SKM-1 (cell line): ENCODE results near the gene FAHD2A.
A peak's percentile ranks its signal among the peaks of the same experiment; 100 is the strongest.
"Not testable (repeated sequence)": the region's sequence is repeated elsewhere in the genome, so short reads cannot be mapped to it uniquely, and the experiment has no call there.

Experiments
- DNase-seq: peaks from one replicate; lab custom pipeline; 2025; ENCODE audit not compliant: unreplicated experiment; lab: John Stamatoyannopoulos, UW

The FAHD2A gene

DNA sequence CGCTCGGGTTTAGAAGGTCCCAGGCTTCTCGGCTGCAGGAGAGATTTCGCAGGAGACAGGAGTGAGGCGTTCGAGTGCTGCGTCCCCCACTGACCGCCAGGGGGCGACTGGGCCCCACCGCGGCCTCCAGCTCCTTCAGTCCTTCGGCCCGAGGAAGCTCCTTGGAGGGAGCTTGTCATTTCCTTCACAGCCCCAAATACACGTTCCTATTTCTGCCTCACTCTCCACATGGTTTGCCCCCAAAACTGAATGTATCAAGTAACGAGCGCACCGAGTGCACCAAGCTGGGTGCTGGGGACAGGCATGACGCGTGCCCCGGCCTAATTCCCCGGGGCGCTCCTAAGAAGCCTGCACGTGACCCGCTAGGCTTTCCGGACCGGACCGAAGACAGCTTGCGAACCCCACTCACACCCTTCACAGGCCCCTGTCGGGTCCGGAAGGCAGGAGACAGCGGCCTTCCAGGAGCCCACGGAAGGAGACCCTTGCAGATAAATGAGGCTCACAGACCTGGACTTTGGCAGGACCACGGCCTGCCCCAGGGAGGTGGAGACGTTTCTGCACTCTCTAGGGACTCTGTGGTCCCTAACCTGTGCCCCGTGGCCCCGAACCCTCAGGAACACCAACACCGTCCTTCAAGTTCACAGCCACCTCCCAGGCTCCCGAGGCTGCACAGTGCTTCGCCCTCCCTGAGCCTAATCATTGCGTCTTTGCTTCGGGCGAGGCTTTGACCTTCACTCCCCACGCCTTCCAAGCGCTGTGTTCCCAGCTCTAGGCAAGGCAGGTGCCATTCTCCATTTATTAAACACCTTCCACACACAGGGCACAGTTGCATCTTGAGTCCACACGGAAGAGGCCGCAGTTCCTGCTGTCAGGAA lies 13.0 kb upstream of the FAHD2A start:
- DNase-seq: peak; percentile 59

DNA sequence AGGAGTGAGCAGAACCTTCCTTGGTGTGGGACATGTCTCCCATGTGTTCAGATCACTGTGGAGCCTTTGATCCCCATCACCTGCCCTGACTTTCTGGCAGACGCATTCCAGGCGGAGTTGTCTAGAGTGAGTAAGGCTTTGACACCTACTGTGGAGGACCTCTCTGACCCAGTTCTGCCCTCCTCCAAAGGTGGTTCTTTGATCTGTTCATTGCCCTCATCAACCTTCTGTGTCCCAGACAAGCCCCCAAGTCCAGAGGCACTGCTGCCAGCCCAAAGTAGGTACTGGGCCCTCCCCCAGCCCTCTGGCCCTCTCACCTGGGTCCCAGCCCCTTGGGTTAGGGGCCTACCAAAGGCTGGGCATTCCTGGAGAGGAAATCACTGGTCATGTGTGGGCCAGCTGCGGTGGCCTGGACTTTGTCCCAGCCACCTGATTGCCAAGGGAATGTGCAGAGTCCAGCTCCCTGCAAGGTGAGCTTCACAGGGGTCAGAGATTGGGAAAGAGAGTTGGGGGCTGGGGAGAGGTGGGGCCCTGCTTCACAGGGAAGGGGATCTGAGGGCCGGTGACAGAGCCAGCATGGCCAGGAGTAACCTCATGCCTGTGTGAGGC lies 12.1 kb upstream of the FAHD2A start:
- DNase-seq: no peak

DNA sequence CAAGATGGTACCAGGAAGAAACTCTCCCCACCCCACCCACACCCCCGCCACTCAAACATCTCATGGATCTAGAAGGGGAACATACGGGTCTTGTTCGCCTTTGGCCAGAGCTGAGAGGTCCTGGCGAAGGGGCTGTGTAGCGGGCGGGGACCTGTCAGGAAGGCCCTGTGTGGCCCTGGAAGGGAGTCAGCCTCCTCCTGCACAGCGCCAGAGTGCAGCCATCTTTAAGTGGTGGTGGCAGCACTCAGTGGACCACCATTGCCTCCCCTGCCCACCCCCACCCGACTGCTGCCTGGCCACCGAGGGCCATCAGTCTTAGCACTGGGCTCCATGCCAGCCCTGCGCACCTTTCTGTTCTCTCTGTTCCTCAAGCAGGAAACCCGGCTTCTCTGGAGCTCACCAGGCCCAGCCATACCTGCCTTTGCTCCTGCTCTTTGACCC lies 11.6 kb upstream of the FAHD2A start:
- DNase-seq: no peak

DNA sequence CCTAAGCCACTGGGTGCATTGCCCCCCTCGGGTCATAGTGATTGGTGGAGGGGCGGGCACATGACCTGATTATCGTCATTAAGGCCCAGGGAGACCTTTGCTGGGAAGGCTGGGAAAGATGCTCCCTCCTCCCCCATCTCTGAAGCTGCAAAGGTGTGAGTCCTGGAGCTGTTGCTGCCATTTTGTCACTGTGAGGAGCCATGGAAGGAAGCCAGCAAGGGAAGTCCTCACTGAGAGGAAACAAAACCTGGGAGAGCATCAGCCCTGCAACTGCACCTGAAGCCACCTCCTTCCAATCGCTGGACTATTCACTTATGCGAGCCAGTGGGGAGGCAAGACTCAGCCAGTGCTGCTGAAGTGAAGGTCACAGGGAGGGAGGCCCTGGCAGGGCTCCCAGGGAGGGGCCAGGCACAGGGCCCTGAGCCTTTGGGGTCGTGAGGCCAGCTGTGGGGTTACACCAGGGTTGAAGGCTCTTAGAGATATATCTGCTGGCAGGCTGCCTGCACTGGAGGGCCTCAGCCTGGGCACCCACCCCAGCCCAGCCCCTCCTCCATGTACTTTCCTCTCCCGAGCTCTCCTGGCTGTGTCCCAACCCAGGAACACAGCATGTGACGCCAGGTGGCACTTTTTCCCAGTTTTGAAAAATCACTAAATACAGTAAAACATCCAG lies 10.7 kb upstream of the FAHD2A start:
- DNase-seq: no peak

DNA sequence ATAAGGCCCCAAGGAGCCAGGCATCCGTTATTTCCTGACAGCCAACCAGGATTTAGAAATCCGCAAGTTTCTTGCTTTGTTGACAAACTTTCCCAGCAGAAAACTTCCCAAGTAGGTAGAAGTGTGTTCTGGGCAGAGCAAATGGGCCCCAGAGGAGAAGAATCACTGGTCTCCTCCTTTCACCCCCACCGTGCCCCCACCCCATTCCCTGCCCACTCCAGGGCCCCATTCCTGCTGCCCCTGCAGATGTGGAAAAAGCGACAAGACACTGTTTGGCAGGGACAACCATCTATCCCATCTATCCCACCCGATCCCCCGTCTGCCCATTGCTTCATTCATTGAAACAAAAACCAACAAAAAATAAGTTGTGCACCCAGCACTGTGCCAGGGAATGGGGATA lies 10.2 kb upstream of the FAHD2A start:
- no peak for DNase-seq

DNA sequence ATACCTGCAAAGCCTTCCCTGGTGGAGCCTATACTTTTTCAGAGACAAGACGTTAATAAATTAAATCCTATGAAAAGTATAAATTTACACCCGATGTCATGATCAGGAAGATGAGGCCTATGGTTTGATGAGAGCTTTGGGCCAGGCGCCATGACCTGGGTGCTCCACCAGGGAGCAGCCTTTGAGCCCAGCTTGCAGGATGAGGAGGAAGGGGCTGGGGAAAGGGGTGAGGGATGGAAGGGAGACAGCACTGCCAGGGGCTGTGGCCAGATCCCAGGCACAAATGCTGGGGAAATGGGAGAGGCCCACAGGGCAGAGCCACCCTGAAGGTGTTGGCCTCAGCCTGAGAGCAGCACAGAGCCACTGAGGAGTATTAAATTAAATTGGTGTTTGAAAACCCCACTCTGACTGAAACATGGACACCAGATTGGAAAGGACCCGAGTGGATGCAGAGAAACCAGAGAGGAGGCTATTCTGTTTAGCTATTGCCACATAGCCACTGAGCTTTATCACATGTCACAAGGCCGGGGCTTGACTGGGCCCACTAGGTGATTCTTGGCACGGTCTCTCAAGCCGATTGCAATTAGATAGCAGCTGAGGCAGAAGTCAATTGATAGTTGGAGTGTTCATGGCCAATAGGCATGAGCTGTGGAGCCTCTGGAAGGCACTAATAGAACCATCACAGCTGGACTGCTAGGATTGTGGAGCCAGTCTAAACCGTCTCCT lies 9.6 kb upstream of the FAHD2A start:
- DNase-seq: no peak

DNA sequence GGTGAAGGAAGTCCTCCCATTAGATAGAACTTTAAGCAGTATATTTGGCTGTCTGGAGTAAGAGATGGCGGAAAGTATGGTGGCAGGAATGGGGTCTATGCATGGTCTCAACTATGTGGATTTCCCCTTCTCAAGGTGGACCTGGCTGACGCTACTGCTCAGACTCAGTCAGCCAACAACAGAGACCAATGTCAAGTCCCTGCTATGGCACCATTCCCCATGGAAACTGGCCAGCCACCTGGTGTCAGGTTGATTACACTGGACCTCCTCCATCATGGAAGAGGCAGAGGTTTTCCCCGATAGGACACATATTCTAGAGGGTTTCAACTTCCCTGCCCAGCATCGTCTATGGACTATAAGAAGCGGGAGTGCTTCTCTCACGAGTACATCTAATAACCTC lies 8.6 kb upstream of the FAHD2A start:
- no peak for DNase-seq

DNA sequence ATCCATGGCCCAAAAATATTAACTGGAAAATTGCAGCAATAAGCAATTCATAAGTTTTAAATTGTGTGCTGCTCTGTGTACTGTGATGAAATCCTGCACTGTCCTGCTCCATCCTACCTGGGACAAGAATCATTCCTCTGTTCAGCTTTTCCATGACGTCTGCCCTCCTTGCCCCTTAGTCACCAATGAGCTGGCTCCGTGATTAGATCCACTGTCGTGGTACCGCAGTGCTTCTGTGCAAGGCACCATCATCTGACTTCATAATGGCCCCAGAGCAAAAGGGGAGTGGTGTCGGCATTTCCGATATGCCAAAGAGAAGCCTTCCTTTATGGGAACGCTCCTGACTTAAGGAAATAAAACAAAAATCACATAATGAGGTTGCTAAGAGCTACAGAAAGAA lies 3.4 kb upstream of the FAHD2A start:
- no peak for DNase-seq

DNA sequence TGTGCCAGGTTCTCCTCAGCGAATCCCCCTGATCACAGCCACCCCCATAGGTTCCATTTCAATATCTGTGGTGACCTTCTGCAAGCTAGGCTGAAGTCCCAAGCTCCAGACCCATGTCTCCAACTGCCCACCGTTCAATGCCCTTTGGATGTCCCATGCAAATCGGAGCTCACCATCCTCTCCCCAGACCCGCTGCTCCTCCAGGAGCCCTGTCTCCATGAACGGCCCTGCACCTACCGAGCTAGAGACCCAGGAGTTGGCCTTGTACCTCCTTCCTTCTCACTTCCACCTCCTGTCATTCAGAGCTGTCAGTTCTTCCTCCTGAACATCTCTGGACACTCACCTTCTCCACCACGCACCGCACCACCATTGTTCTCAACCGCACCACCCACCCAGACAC lies 1.0 kb upstream of the FAHD2A start:
- DNase-seq: no peak

DNA sequence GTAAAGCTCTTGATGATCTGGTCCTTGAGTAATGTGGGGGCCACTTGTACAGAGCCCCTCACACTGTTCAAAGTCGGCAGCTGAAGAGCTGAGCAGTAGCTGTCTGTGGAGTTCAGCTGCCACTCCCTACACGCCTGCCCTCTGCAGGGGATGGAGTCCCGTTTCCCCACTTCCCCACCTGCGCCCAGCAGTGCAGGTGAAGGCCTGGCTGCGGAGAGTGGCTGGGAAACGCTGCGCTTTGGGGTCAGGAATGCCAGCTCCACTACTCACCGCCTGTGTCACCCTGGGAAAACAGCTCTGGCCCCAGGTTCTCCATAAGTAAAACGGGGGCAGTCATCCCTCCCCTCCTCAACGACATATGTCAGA lies 521 bp upstream of the FAHD2A start:
- DNase-seq: not testable (repeated sequence)

DNA sequence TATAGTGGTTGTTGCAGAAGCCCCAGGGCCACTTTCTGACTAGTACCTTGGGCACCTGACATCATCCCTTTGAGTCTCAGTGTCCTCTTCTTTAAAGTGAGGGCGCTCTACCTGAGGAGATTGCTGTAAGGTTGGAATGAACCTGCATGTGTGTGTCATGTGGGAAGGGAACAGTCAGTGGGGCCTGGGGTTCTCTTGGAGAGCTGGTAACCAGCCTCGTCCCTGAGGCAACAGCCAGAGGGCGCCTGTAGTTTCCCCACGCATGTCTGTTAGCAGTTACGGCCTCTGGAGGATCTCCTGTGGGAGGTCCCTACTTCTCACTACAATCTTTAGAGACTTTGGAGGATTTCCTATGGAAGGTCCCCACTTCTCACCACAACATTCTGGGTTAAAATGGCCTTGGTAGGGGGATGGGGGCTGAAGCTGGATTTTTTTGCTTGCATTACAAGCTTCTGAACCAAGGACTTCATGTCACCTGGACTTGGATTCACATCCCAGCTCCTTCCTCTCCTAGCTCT lies 755 bp downstream of the FAHD2A start:
- not testable (repeated sequence) for DNase-seq

DNA sequence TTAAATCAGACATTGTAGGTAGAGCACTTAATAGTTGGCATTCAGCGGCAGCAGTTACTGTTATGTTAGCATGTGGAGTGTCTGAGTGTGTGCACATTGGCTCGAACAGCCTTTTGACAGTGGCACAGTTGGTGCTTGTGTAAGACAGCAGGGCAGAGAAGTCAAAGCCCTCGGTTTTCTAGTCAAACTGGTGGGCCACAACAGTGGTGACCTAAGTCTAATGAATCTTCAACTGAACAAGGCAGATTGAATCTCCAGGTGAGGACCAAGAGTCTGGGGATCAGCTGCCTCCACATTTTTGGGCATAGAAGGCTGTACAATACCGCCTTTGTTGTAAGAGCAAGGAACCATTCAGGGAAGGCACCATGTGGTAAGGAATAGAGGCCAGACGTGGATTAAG lies 1.3 kb downstream of the FAHD2A start:
- DNase-seq: not testable (repeated sequence)

DNA sequence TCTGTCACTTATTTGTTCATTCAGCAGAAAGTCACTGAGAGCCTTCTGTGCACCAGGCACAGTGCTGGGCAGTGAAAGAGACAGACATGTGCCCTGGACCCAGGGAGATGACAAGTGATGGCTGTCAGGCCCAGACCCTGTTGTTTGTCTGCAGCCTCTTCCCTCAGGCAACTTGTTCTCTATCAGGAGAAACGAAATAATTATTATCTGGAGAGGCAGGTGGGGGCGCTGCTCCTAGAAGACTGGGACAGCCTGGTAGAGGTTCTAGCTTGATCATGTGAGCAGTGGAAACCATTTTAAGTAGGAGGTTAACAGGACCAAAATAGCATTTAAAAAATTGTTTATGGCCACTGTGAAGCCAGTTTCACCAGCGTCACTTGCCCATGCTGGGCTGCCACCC lies 2.2 kb downstream of the FAHD2A start:
- DNase-seq: not testable (repeated sequence)

DNA sequence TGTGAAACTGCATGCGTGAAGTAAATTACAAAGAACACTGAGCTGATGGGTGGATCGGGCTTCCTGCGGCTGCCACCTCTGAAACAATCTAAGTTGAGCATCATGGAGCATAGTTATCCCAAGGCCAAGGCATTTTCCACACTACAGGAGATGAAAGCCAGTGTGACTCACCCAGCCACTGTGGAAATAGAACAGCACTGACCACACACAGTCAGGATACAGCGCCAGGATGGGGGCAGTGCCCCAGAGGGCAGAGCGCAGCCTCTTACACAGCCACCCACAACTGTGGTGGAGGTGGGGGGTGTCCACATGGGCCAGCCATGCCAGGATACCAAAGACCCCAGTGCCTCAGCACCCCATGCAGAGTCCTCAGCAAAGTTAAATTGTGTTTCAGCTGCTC lies 8.7 kb downstream of the FAHD2A start:
- not testable (repeated sequence) for DNase-seq

DNA sequence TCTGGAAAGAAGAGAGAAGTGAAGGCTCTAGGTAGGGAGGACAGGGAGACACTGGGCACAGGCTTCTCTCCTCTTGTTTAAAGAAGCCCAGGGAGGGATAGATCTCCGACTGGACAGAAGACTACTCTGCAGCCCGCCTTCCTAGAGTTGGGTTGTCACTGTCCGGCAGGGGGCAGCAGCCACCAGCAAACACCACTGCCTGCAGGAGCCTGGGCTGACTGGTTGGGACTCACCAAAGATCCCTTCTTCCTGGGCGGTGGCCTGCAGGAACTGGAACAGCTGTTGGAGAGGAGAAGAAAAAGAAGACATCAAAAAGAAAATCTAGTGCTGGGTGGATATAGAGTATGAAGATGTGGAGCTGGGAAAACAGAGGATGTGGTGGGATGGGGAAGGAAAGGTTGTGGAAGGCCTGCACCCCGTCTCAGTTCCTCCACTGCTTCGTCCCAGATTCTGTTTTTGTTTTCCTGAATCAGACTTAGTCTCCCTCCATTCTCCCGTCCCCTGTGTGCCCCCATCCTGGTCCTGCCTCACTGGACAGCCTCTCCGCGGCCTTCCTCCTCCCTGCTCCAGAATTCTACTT lies 11.6 kb downstream of the FAHD2A start:
- DNase-seq: peak; percentile 9

DNA sequence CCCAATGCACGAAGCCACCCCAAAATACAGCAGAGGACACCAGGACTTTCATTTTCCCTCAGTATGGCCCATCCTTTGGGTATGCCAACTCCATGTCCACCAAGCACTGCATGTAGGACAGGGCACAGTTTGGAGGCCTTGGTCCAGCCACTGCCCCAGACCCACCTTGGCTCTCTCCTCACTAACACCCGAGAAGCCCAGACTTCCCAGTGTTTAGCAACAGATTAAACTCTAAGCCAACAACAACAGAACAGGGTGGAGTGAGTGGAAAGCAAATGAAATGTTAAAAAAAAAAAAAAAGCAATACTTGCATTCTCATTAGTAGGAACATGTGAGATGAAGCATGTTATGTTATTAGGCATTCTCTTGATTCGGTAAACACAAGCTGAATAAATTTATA lies 12.6 kb downstream of the FAHD2A start:
- DNase-seq: not testable (repeated sequence)

DNA sequence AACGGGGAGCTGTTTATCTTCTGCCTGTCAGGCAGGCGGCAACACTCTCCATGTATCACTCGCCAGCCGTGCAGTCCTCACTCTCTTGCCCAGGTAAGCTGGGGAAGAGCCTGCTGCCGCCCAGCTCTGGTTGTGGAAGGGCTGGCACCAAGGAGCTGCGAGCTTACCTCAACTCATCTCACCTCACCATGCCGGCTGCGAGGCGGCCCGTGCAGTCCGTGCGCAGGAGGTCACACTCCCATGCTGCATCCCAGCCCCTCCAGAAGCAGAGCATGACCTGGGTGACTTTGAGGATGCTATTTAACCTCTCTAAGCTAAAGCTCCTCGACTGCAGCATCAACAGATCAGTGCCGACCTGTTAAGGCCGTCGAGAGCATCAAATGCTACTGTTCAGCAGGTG lies 13.1 kb downstream of the FAHD2A start:
- not testable (repeated sequence) for DNase-seq

DNA sequence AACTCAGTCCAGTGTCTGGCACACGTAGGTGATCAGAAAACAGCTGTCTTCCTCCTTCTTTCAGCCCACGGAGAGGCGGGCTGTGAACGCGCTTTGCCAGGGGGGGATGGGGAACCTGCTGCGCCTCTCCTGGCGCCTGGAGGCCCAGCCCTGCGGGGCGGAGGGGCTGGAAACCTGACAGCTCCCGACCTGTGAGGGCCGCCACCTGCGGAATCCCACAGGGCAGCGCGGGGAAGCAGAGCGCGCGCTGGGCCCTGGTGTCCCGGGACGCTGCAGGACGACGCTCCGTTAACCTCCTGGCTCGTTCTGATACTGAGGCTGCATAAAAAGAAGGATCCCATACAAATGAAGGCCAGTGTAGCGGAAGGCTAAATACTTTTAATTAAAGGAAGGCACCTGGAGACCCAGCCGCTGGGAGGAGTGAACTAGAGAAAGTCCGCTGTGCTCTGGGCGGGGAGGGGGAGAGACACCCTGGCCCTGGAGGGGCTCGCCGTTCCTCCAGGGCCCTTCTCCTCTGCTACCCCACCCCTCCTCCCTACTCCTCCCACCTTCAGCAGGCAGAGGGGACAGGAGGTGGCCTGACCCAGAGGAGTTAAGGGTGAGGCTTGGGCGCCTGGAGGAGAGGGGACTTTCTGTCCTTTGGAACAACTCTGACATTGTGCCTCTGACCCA lies 24.8 kb downstream of the FAHD2A start:
- DNase-seq: not testable (repeated sequence)

DNA sequence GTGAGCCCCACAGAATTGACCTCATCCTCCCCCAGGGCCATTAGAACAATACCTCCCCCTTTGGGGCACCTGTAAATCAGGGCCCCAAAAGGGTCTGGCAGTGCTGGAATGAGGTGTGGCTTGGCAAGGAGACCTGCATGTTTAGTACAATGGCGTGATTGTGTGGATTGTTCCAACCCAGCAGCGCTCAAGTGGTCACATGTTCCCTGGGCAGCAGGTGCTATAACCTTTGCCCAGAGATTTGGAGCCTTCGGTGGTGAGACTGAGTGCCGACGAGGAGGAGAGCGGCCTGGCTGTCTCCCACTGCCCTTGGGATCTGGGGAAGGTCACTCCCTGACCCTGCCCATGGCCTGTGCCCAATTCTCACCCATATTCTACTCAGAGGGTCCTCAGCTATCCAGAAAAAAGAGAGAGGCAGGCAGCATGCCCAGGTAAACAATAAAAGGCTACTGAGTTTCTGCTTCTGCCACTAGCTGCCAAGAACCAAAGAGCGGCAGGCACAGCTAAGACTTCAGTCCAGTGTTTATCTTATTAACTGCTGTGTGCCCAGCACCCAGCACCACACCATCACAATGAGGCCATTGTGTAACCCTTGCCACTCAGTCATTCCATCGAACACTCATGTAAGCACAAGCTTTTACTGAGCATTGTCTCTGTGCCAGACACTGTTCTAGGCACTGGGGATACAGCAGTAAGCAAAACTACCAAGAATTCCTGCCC lies 27.4 kb downstream of the FAHD2A start:
- not testable (repeated sequence) for DNase-seq

DNA sequence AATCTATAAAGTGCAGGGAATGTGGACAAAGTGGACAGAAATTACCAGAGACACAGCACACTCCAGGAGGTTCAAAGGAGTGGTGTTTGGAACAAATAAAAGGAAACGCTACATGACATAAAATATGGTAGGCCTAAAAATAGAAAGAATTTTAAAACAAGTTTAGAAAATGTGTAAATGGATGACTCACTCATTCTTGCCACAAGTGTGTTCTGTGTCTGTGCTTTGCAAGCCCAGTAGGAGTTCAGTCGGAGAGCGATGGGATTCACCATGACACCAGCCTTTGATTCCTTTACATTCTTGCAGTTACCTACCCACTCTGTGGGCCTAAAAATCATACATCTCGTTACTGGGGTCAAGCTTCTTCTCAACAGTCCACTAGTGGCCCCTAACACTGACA lies 30.9 kb downstream of the FAHD2A start:
- DNase-seq: not testable (repeated sequence)
